ENCODE measurements around the gene TULP4.

Gene TULP4

GRCh38 chr6:158366363-158366762 lies 54.1 kb downstream of the TULP4 start:
- no peak overlapping the region for H3K4me3 ChIP-seq (ENCODE audit: low read depth in 1 of 2, low read length in 2 of 2)
- H3K27me3 ChIP-seq (ENCODE audit: low read depth, low read length): no peaks in the 10 kb centered on the region
- no peaks in the 10 kb centered on the region for H3K9me3 ChIP-seq (ENCODE audit: control insufficient read depth in 1 of 2, low read length in 2 of 2)
- H3K36me3 ChIP-seq (ENCODE audit: control insufficient read depth in 1 of 2, insufficient read depth in 2 of 2, low read length in 2 of 2): no peaks in the 10 kb centered on the region
- H3K27ac ChIP-seq (ENCODE audit: low read length): no peak overlapping the region
- no peaks in the 10 kb centered on the region for H3K4me1 ChIP-seq (ENCODE audit: control insufficient read depth in 1 of 2, insufficient read depth in 2 of 2, low read length in 2 of 2)

GRCh38 chr6:158367816-158368215 lies 55.6 kb downstream of the TULP4 start:
- Histone ChIP-seq H3K9me3 (ENCODE audit: control insufficient read depth in 1 of 2, low read length in 2 of 2) (no peaks in the 10 kb centered on the region), H3K27ac (ENCODE audit: low read length) (no peak overlapping the region), H3K4me1 (ENCODE audit: control insufficient read depth in 1 of 2, insufficient read depth in 2 of 2, low read length in 2 of 2) (no peaks in the 10 kb centered on the region), H3K4me3 (ENCODE audit: low read depth in 1 of 2, low read length in 2 of 2) (no peak overlapping the region), H3K36me3 (ENCODE audit: control insufficient read depth in 1 of 2, insufficient read depth in 2 of 2, low read length in 2 of 2) (no peaks in the 10 kb centered on the region), H3K27me3 (ENCODE audit: low read depth, low read length) (no peaks in the 10 kb centered on the region)

GRCh38 chr6:158369241-158369640 lies 57.0 kb downstream of the TULP4 start:
- Histone ChIP-seq H3K9me3 (ENCODE audit: control insufficient read depth in 1 of 2, low read length in 2 of 2) (no peaks in the 10 kb centered on the region), H3K4me3 (ENCODE audit: low read depth in 1 of 2, low read length in 2 of 2) (no peak overlapping the region)

GRCh38 chr6:158370805-158371204 lies 58.5 kb downstream of the TULP4 start:
- H3K4me3 ChIP-seq (ENCODE audit: low read depth in 1 of 2, low read length in 2 of 2): no peak overlapping the region
- no peaks in the 10 kb centered on the region for H3K4me1 ChIP-seq (ENCODE audit: control insufficient read depth in 1 of 2, insufficient read depth in 2 of 2, low read length in 2 of 2)
- no peaks in the 10 kb centered on the region for H3K9me3 ChIP-seq (ENCODE audit: control insufficient read depth in 1 of 2, low read length in 2 of 2)
- H3K27me3 ChIP-seq (ENCODE audit: low read depth, low read length): no peaks in the 10 kb centered on the region
- H3K27ac ChIP-seq (ENCODE audit: low read length): no peak overlapping the region
- no peaks in the 10 kb centered on the region for H3K36me3 ChIP-seq (ENCODE audit: control insufficient read depth in 1 of 2, insufficient read depth in 2 of 2, low read length in 2 of 2)

More at GRCh38 chr6:158369241-158369640, 57.0 kb downstream of the TULP4 start:
- H3K27ac ChIP-seq (ENCODE audit: low read length): no peak overlapping the region
- H3K36me3 ChIP-seq (ENCODE audit: control insufficient read depth in 1 of 2, insufficient read depth in 2 of 2, low read length in 2 of 2): no peaks in the 10 kb centered on the region
- H3K4me1 ChIP-seq (ENCODE audit: control insufficient read depth in 1 of 2, insufficient read depth in 2 of 2, low read length in 2 of 2): no peaks in the 10 kb centered on the region
- no peaks in the 10 kb centered on the region for H3K27me3 ChIP-seq (ENCODE audit: low read depth, low read length)

GRCh38 chr6:158371261-158371660 lies 59.0 kb downstream of the TULP4 start:
- no peak overlapping the region for H3K27ac ChIP-seq (ENCODE audit: low read length)
- H3K9me3 ChIP-seq (ENCODE audit: control insufficient read depth in 1 of 2, low read length in 2 of 2): no peaks in the 10 kb centered on the region
- H3K36me3 ChIP-seq (ENCODE audit: control insufficient read depth in 1 of 2, insufficient read depth in 2 of 2, low read length in 2 of 2): no peaks in the 10 kb centered on the region
- H3K4me3 ChIP-seq (ENCODE audit: low read depth in 1 of 2, low read length in 2 of 2): no peak overlapping the region
- H3K27me3 ChIP-seq (ENCODE audit: low read depth, low read length): no peaks in the 10 kb centered on the region
- no peaks in the 10 kb centered on the region for H3K4me1 ChIP-seq (ENCODE audit: control insufficient read depth in 1 of 2, insufficient read depth in 2 of 2, low read length in 2 of 2)

- Histone ChIP-seq H3K9me3 (ENCODE audit: control insufficient read depth in 1 of 2, low read length in 2 of 2) (no peaks in the 10 kb centered on the region), H3K27me3 (ENCODE audit: low read depth, low read length) (no peaks in the 10 kb centered on the region), H3K27ac (ENCODE audit: low read length) (no peak overlapping the region), H3K4me3 (ENCODE audit: low read depth in 1 of 2, low read length in 2 of 2) (no peak overlapping the region), H3K36me3 (ENCODE audit: control insufficient read depth in 1 of 2, insufficient read depth in 2 of 2, low read length in 2 of 2) (no peaks in the 10 kb centered on the region), H3K4me1 (ENCODE audit: control insufficient read depth in 1 of 2, insufficient read depth in 2 of 2, low read length in 2 of 2) (no peaks in the 10 kb centered on the region)
Measured at GRCh38 chr6:158372574-158372973, 60.3 kb downstream of the TULP4 start.

- Histone ChIP-seq H3K27me3 (ENCODE audit: low read depth, low read length) (no peaks in the 10 kb centered on the region), H3K4me1 (ENCODE audit: control insufficient read depth in 1 of 2, insufficient read depth in 2 of 2, low read length in 2 of 2) (no peaks in the 10 kb centered on the region), H3K27ac (ENCODE audit: low read length) (no peak overlapping the region), H3K36me3 (ENCODE audit: control insufficient read depth in 1 of 2, insufficient read depth in 2 of 2, low read length in 2 of 2) (no peaks in the 10 kb centered on the region), H3K4me3 (ENCODE audit: low read depth in 1 of 2, low read length in 2 of 2) (no peak overlapping the region), H3K9me3 (ENCODE audit: control insufficient read depth in 1 of 2, low read length in 2 of 2) (no peaks in the 10 kb centered on the region)
Measured at GRCh38 chr6:158373214-158373613, 60.9 kb downstream of the TULP4 start.

- H3K4me3 ChIP-seq (ENCODE audit: low read depth in 1 of 2, low read length in 2 of 2): no peak overlapping the region
- H3K36me3 ChIP-seq (ENCODE audit: control insufficient read depth in 1 of 2, insufficient read depth in 2 of 2, low read length in 2 of 2): no peaks in the 10 kb centered on the region
- H3K27ac ChIP-seq (ENCODE audit: low read length): no peak overlapping the region
- H3K4me1 ChIP-seq (ENCODE audit: control insufficient read depth in 1 of 2, insufficient read depth in 2 of 2, low read length in 2 of 2): no peaks in the 10 kb centered on the region
- H3K9me3 ChIP-seq (ENCODE audit: control insufficient read depth in 1 of 2, low read length in 2 of 2): no peaks in the 10 kb centered on the region
- no peaks in the 10 kb centered on the region for H3K27me3 ChIP-seq (ENCODE audit: low read depth, low read length)
Measured at GRCh38 chr6:158374020-158374419, 61.8 kb downstream of the TULP4 start.

- no peak overlapping the region for H3K4me3 ChIP-seq (ENCODE audit: low read depth in 1 of 2, low read length in 2 of 2)
- no peaks in the 10 kb centered on the region for H3K9me3 ChIP-seq (ENCODE audit: control insufficient read depth in 1 of 2, low read length in 2 of 2)
- no peak overlapping the region for H3K27ac ChIP-seq (ENCODE audit: low read length)
- no peaks in the 10 kb centered on the region for H3K27me3 ChIP-seq (ENCODE audit: low read depth, low read length)
- H3K36me3 ChIP-seq (ENCODE audit: control insufficient read depth in 1 of 2, insufficient read depth in 2 of 2, low read length in 2 of 2): no peaks in the 10 kb centered on the region
- H3K4me1 ChIP-seq (ENCODE audit: control insufficient read depth in 1 of 2, insufficient read depth in 2 of 2, low read length in 2 of 2): no peaks in the 10 kb centered on the region
Measured at GRCh38 chr6:158376631-158377081, 64.4 kb downstream of the TULP4 start.

GRCh38 chr6:158377860-158378259 lies 65.6 kb downstream of the TULP4 start:
- H3K4me3 ChIP-seq (ENCODE audit: low read depth in 1 of 2, low read length in 2 of 2): no peak overlapping the region
- no peaks in the 10 kb centered on the region for H3K36me3 ChIP-seq (ENCODE audit: control insufficient read depth in 1 of 2, insufficient read depth in 2 of 2, low read length in 2 of 2)
- H3K27me3 ChIP-seq (ENCODE audit: low read depth, low read length): no peaks in the 10 kb centered on the region
- no peak overlapping the region for H3K27ac ChIP-seq (ENCODE audit: low read length)
- H3K9me3 ChIP-seq (ENCODE audit: control insufficient read depth in 1 of 2, low read length in 2 of 2): no peaks in the 10 kb centered on the region
- H3K4me1 ChIP-seq (ENCODE audit: control insufficient read depth in 1 of 2, insufficient read depth in 2 of 2, low read length in 2 of 2): no peaks in the 10 kb centered on the region

GRCh38 chr6:158379336-158379735 lies 67.1 kb downstream of the TULP4 start:
- H3K36me3 ChIP-seq (ENCODE audit: control insufficient read depth in 1 of 2, insufficient read depth in 2 of 2, low read length in 2 of 2): no peaks in the 10 kb centered on the region
- H3K4me3 ChIP-seq (ENCODE audit: low read depth in 1 of 2, low read length in 2 of 2): no peak overlapping the region
- no peak overlapping the region for H3K27ac ChIP-seq (ENCODE audit: low read length)
- H3K27me3 ChIP-seq (ENCODE audit: low read depth, low read length): no peaks in the 10 kb centered on the region
- no peaks in the 10 kb centered on the region for H3K9me3 ChIP-seq (ENCODE audit: control insufficient read depth in 1 of 2, low read length in 2 of 2)
- no peaks in the 10 kb centered on the region for H3K4me1 ChIP-seq (ENCODE audit: control insufficient read depth in 1 of 2, insufficient read depth in 2 of 2, low read length in 2 of 2)

- Histone ChIP-seq H3K4me3 (ENCODE audit: low read depth in 1 of 2, low read length in 2 of 2) (no peak overlapping the region), H3K4me1 (ENCODE audit: control insufficient read depth in 1 of 2, insufficient read depth in 2 of 2, low read length in 2 of 2) (no peaks in the 10 kb centered on the region), H3K9me3 (ENCODE audit: control insufficient read depth in 1 of 2, low read length in 2 of 2) (no peaks in the 10 kb centered on the region), H3K36me3 (ENCODE audit: control insufficient read depth in 1 of 2, insufficient read depth in 2 of 2, low read length in 2 of 2) (no peaks in the 10 kb centered on the region), H3K27me3 (ENCODE audit: low read depth, low read length) (no peaks in the 10 kb centered on the region), H3K27ac (ENCODE audit: low read length) (no peak overlapping the region)
Measured at GRCh38 chr6:158381214-158381613, 68.9 kb downstream of the TULP4 start.

Measured in muscle layer of duodenum (tissue), 2 donors.